Thyroid gland (tissue), 4 donors: ENCODE results near the gene BCCIP.

Experiments
- CTCF ChIP-seq, 6 experiments: fragments of 200-600 bp in 3 of 6; fragments of 450-650 bp in 3 of 6; sonication (generic) in 3 of 6; IDR thresholded peaks; one replicate each; pipeline ENCODE4 v1.5.1; 2016 to 2019; ENCODE audit warnings: antibody characterized with exemption in 6 of 6, mild to moderate bottlenecking in 2 of 6, inconsistent platforms in 1 of 6, moderate library complexity in 1 of 6
- POLR2A ChIP-seq, 2 donors: fragments of 450-650 bp; IDR thresholded peaks; one replicate each; pipeline ENCODE4 v1.6.1; 2017; ENCODE audit warnings: antibody characterized with exemption in 2 of 2, mild to moderate bottlenecking in 2 of 2, moderate library complexity in 1 of 2

- TF ChIP-seq POLR2A (IDR thresholded peaks at IDR 0.05) (no peak), CTCF (IDR thresholded peaks at IDR 0.05) (no peak)
Observed at GRCh38 chr10:125777806-125778205, 45.5 kb upstream of the BCCIP start.
